Psoas muscle (tissue), 8 donors: Measurements from ENCODE around the gene TBXT. TPM values are rescaled to one million over a fixed set of nuclear protein-coding genes. Genes with fewer than 3 reads are reported as not detected.

Experiments
- ATAC-seq, 4 donors: fragments of 200-7000 bp; cut with Tn5 transposase; one replicate each; pipeline ENCODE4 v1.9.1; 2020; ENCODE audit warnings: moderate library complexity in 3 of 4, mild to moderate bottlenecking in 2 of 4
- DNase-seq, 2 donors: peaks; one replicate each; pipeline ENCODE4 v3.0.0-alpha.2; 2020
- H3K27ac ChIP-seq: fragments of 200-600 bp; one replicate; pipeline ENCODE4 v1.8.0; 2022
- H3K27me3 ChIP-seq, 3 donors: fragments of 200-600 bp in 1 of 3; one replicate each; pipeline versions ENCODE4 v1.6.1 to v1.8.0; 2013 to 2022; ENCODE audit warnings: low read length in 2 of 3, mild to moderate bottlenecking in 2 of 3, moderate library complexity in 1 of 3; ENCODE audit not compliant: insufficient read depth in 3 of 3
- H3K36me3 ChIP-seq, 2 donors: fragments of 200-600 bp in 1 of 2; one replicate each; pipeline versions ENCODE4 v1.6.1 to v1.8.0; 2013 to 2022; ENCODE audit warnings: low read depth in 1 of 2, mild to moderate bottlenecking in 1 of 2, moderate library complexity in 1 of 2; ENCODE audit not compliant: insufficient read depth in 1 of 2
- H3K4me1 ChIP-seq: fragments of 200-600 bp; one replicate; pipeline ENCODE4 v1.8.0; 2022
- H3K4me3 ChIP-seq: fragments of 200-600 bp; one replicate; pipeline ENCODE4 v1.8.0; 2022; ENCODE audit warnings: mild to moderate bottlenecking
- H3K9me3 ChIP-seq: fragments of 200-600 bp; one replicate; pipeline ENCODE4 v1.8.0; 2022
- CTCF ChIP-seq: fragments of 200-600 bp; IDR thresholded peaks from one replicate; pipeline ENCODE4 v1.8.0; 2022; ENCODE audit warnings: antibody characterized with exemption
- WGBS, 3 donors: extraction: QIAGEN DNeasy Blood & Tissue Kit; methylation state at CpG; one replicate each; pipeline versions ENCODE4 v1.1.6 to v1.1.7; 2013; 5-methylcytosine and 5-hydroxymethylcytosine counted together
- intact Hi-C, 2 donors: fragments of 100-400 bp; cut with DNase I; formaldehyde crosslinking; loops; one replicate each; pipeline versions ENCODE4 v1.11.0 to v1.14.2; 2022
- long read RNA-seq, 2 donors: library from polyadenylated mRNA; unstranded; transcript quantifications; one replicate each; pipeline ENCODE4 v2.0.0, GENCODE V29; 2021
- polyA plus RNA-seq, 3 donors: library from polyadenylated mRNA; stranded (reverse); fragments of 200-250 nt; gene quantifications; one replicate each; pipeline ENCODE4 v1.2.3, GENCODE V29; 2013
- total RNA-seq, 4 donors: library from RNA; stranded (reverse); fragmentation: NEBNext Ultra II Directional in 2 of 4; extraction: Animal tissue kit (Norgen Biotek cat#: 25700) in 2 of 4; gene quantifications; one replicate each; pipeline versions ENCODE4 v1.2.1 to v1.2.4, GENCODE V29; 2021 to 2023
- donor health status: healthy with polysubstance abuse.
- donor health status: DM: no; HTN: no; CAD: no; lungs with moderate emphysema.
- donor health status: Bipolar disorder and iron deficiency.
- donor health status: healthy.
- donor health status: DM: yes; HTN: yes; CAD: no.
- donor health status: DM: no; HTN: no; CAD: no.
- donor health status: DM: no; HTN: no; CAD: no.
- donor health status: DM: yes; HTN: yes; CAD: no.

The TBXT gene
- total RNA-seq (not detected), polyA plus RNA-seq (not detected)
- long read RNA-seq, donor 1, result 0 reads
- long read RNA-seq, donor 2, result 0 reads

DNA sequence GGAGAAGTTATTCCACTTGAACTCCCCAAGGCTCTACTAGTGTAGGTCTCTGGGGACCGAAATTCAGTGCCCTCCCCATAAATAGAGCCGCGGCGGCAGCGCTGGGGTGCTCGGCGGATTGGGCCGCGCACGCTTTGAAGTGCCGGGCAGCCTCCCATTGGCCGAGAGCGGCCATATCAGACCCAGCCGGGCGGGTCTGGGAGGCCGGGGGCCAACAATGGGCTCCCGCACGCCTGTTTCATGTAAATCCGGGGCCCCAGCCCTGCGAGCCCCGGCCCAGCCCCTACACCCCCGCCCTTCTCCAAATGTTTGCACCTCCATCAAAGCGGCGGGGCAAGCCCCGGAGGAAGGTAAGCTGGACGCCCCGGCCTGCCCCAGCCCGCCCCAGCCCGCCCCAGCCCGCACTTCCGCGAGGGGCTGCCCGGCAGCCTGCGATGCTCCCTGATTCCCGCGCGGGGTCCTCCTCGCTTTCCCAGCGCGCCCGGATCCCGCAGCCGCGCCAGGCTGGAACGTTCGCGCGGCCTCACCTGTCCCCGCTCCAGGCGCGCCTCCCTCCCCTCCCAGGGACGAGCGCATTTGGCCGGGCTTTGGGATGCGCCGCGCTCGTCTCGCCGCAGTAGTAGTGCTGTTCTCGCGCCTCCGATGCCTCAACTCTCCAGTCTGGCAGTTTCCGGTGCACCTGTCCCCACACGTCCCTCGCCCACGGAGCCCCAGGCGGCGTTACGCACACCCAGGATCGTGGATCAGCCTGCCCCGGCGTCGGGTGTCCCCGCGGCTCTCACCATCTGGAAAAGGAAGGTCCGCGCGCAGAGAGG, at the start of gene TBXT:
Gene TBXT, minus strand, starts transcription at position 51 of the 815 bp plus-strand sequence. CDS start 260 bp downstream, outside the sequence.
- no peak for ATAC-seq
- H3K36me3 ChIP-seq, result no peaks in the 10 kb centered on the region
- TF ChIP-seq CTCF, result no peak
- H3K9me3 ChIP-seq, result no peaks in the 10 kb centered on the region
- DNase-seq, result no peak
- H3K4me1 ChIP-seq, result peaks cover 7% of the 10 kb centered on the region
- 1% methylated on average over 59 to 79 of the region's 79 CpGs for WGBS, 3 donors
- H3K27ac ChIP-seq, result no peak within 1 kb of the TSS
- H3K27me3 ChIP-seq, result peaks cover 8 to 98% (median 38%) of the 10 kb centered on the region in 3 donors
- H3K4me3 ChIP-seq, result peak within 1 kb of the TSS; percentile 44
- intact Hi-C loops, result no loop called here

GRCh38 chr6:166207284-166207561, 39.6 kb upstream of the TBXT start:
- 88 to 90% (median 89%) methylated on average over 3 of the region's 3 CpGs for WGBS, 3 donors

GRCh38 chr6:166206510-166207283, 39.0 kb upstream of the TBXT start:
- peaks cover 7% of the 10 kb centered on the region for H3K9me3 ChIP-seq
- peaks cover 0 to 8% (median 0%) of the 10 kb centered on the region in 3 donors for H3K27me3 ChIP-seq
- TF ChIP-seq CTCF, result no peak
- no peaks in the 10 kb centered on the region for H3K36me3 ChIP-seq
- intact Hi-C loops, result no loop called here
- no peak for DNase-seq
- ATAC-seq, result no peak
- no peak overlapping the region for H3K4me3 ChIP-seq
- H3K4me1 ChIP-seq, result no peaks in the 10 kb centered on the region
- WGBS, 3 donors, result 69 to 77% (median 70%) methylated on average over 8 of the region's 8 CpGs
- no peak overlapping the region for H3K27ac ChIP-seq

More at GRCh38 chr6:166207284-166207561, 39.6 kb upstream of the TBXT start:
- peaks cover 11% of the 10 kb centered on the region for H3K9me3 ChIP-seq
- H3K36me3 ChIP-seq, result no peaks in the 10 kb centered on the region
- intact Hi-C loops, result no loop called here
- no peak for TF ChIP-seq CTCF
- no peak for DNase-seq
- no peaks in the 10 kb centered on the region for H3K4me1 ChIP-seq
- H3K27ac ChIP-seq, result no peak overlapping the region
- H3K27me3 ChIP-seq, result peaks cover 0 to 8% (median 0%) of the 10 kb centered on the region in 3 donors
- ATAC-seq, result no peak
- H3K4me3 ChIP-seq, result no peak overlapping the region

DNA sequence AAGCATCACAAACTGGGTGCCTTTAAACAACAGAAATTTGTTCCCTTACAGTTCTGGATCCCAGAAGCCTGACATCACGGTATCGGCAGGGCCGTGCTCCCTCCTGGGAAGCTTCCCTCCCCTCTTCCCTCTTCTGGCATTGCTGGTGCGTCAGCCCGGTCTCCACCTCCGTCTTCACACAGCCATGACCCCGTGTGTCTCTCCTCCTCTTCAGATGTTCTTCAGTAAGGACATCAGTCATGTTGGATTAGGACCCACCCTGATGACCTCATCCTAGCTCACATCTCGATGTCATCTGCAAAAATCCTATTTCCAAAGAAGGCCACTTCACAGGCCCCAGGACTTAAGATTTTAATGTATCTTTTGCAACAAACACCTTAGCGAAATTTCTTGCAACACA, 38.4 kb upstream of the TBXT start:
- Histone ChIP-seq H3K4me3 (no peak overlapping the region), H3K9me3 (peaks cover under 1% of the 10 kb centered on the region), H3K36me3 (no peaks in the 10 kb centered on the region), H3K4me1 (no peaks in the 10 kb centered on the region), H3K27ac (no peak overlapping the region), H3K27me3 (peaks cover 0 to 8% (median 0%) of the 10 kb centered on the region in 3 donors)
- 70 to 74% (median 74%) methylated on average over 9 of the region's 9 CpGs for WGBS, 3 donors
- ATAC-seq, result no peak
- no peak for DNase-seq
- intact Hi-C loops, result no loop called here
- no peak for TF ChIP-seq CTCF
